HepG2 (cell line): ENCODE results near the gene CLASRP. TPM values are rescaled to one million over a fixed set of nuclear protein-coding genes. Genes with fewer than 3 reads are reported as not detected.

Source experiments
- AGO2 ChIP-seq: fragments of 200-400 bp; formaldehyde crosslinking; optimal IDR thresholded peaks from 2 replicates; pipeline ENCODE3; 2017; ENCODE audit warnings: mild to moderate bottlenecking, low read depth, low read length, moderate library complexity
- EHMT2 ChIP-seq: fragments of 200-600 bp; sonication (generic); IDR thresholded peaks from 2 replicates; pipeline ENCODE4 v1.7.0; 2017; ENCODE audit warnings: antibody characterized with exemption, low read depth, low read length, borderline replicate concordance
- GABPB1 ChIP-seq: IDR thresholded peaks from 2 replicates; pipeline ENCODE4 v1.6.1; 2016; ENCODE audit warnings: mild to moderate bottlenecking, missing genetic modification reagents, moderate library complexity, missing compliant biosample characterization
- SATB2 ChIP-seq: sonication (generic); formaldehyde crosslinking; IDR thresholded peaks from 2 replicates; pipeline ENCODE4 v1.5.0; 2020; ENCODE audit warnings: missing genetic modification reagents
- TBL1XR1 ChIP-seq: fragments of 150-350 bp; IDR thresholded peaks from 2 replicates; pipeline ENCODE4 v1.6.1; 2014; ENCODE audit warnings: borderline replicate concordance, low read length; ENCODE audit not compliant: partially characterized antibody
- ZNF282 ChIP-seq: fragments of 450-650 bp; IDR thresholded peaks from 2 replicates; pipeline ENCODE4 v1.6.1; 2018; ENCODE audit not compliant: partially characterized antibody
- ZNF792 ChIP-seq: IDR thresholded peaks from 2 replicates; pipeline ENCODE4 v1.6.1; 2016
- polyA plus RNA-seq, 8 experiments: library from polyadenylated mRNA; depleted of rRNA in 3 of 8; stranded (reverse) in 7 of 8; unstranded in 1 of 8; fragments of >200 nt; fragmentation: Illumina TruSeq in 4 of 8; extraction: Trizol in 4 of 8; gene quantifications; 2 replicates each; pipeline versions ENCODE4 v1.2.1 to v1.2.3, GENCODE V29; 2011 to 2016; ENCODE audit warnings: low read depth in 4 of 8, missing spikeins in 1 of 8, mixed read lengths in 1 of 8; ENCODE audit not compliant: insufficient read depth in 1 of 8
- total RNA-seq, 5 experiments: library from RNA; depleted of rRNA; stranded (reverse); fragments of >200 nt; fragmentation: Illumina TruSeq; extraction: Trizol; gene quantifications; 2 replicates each; pipeline ENCODE4 v1.2.3, GENCODE V29; 2016; ENCODE audit warnings: low read depth in 1 of 5
- TF ChIP-seq, protein P1 (sequence below): sonication (generic); formaldehyde crosslinking; IDR thresholded peaks from 2 replicates; pipeline ENCODE4 v1.4.0; 2020; ENCODE audit warnings: missing genetic modification reagents, mild to moderate bottlenecking, borderline replicate concordance
- TF ChIP-seq, protein P2 (sequence below): sonication (generic); formaldehyde crosslinking; IDR thresholded peaks from 2 replicates; pipeline ENCODE4 v1.8.1; 2023; ENCODE audit warnings: mild to moderate bottlenecking, missing genetic modification reagents, borderline replicate concordance
- TF ChIP-seq, protein P3 (sequence below): sonication (generic); formaldehyde crosslinking; IDR thresholded peaks from 2 replicates; pipeline ENCODE4 v1.4.0; 2020; ENCODE audit warnings: mild to moderate bottlenecking, missing genetic modification reagents
- TF ChIP-seq, protein P4 (sequence below): sonication (generic); formaldehyde crosslinking; IDR thresholded peaks from 2 replicates; pipeline ENCODE4 v1.5.1; 2020; ENCODE audit warnings: missing genetic modification reagents, mild to moderate bottlenecking, borderline replicate concordance
- TF ChIP-seq, protein P5 (sequence below): sonication (generic); formaldehyde crosslinking; IDR thresholded peaks from 2 replicates; pipeline ENCODE4 v1.4.0; 2020; ENCODE audit warnings: mild to moderate bottlenecking, missing genetic modification reagents
- TF ChIP-seq, protein P6 (sequence below): sonication (generic); formaldehyde crosslinking; IDR thresholded peaks from 2 replicates; pipeline ENCODE4 v1.9.0; 2021; ENCODE audit warnings: mild to moderate bottlenecking, missing genetic modification reagents

Gene CLASRP
- total and polyA plus RNA-seq, 2 of the 13 experiments (the other 11 are each of a cell fraction or from before 2014, with no cell fraction given): 32.0 to 51.4 TPM

DNA sequence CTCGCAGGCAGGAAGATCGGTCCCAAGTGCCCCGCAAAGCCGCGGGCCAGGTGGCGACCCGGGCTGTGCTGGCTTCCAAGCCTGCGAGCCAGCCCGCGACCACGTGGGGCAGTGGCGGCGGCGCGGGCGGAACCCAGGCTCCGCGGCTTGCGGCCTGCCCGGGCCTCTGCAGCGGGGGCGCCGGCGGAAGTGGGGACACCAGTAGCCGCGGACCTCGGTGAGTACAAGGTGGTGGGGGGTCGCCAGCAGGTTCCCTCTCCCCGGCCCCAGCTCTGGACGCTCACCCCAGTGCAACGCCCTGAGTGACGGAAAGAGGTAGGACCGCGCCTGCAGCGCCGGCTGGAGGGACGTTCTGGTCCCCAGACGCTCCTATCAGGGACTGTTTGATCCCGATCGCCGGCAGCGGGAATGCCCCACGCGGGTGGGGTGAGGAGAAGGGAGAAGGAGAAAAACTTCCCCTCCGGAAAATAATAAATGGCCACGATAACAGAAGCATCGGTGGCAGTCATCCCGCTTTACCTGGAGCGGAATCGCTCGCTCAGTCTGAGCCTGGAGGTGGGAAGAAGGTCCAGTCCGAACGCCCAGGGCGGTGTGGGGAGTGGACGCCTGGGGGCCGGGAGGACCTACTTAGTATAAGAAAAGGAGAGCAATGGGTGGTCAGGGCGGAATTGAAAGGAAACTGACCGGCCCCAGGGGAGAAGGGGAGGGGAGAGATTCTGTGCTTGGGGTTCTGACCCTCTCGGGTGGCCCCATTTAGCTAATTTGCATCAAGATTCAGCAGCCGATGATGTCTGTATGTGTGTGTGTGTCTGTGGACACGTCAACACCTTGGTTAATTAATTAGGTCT is 40.4 kb downstream of the CLASRP start, which contains the start of gene GEMIN7 (continued):
- TF ChIP-seq, protein P1, sequence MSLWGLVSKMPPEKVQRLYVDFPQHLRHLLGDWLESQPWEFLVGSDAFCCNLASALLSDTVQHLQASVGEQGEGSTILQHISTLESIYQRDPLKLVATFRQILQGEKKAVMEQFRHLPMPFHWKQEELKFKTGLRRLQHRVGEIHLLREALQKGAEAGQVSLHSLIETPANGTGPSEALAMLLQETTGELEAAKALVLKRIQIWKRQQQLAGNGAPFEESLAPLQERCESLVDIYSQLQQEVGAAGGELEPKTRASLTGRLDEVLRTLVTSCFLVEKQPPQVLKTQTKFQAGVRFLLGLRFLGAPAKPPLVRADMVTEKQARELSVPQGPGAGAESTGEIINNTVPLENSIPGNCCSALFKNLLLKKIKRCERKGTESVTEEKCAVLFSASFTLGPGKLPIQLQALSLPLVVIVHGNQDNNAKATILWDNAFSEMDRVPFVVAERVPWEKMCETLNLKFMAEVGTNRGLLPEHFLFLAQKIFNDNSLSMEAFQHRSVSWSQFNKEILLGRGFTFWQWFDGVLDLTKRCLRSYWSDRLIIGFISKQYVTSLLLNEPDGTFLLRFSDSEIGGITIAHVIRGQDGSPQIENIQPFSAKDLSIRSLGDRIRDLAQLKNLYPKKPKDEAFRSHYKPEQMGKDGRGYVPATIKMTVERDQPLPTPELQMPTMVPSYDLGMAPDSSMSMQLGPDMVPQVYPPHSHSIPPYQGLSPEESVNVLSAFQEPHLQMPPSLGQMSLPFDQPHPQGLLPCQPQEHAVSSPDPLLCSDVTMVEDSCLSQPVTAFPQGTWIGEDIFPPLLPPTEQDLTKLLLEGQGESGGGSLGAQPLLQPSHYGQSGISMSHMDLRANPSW: no peak; the same call in 1 of the 2 replicates
- TF ChIP-seq EHMT2 (no peak), ZNF282 (no peak), AGO2 (peak; percentile 59), SATB2 (CRISPR knock-in tag) (peak; percentile 97; the same call in 1 of the 2 replicates), ZNF792 (CRISPR knock-in tag) (peak; percentile 89), GABPB1 (peak; percentile 98), TBL1XR1 (no peak)
- TF ChIP-seq, protein P2, sequence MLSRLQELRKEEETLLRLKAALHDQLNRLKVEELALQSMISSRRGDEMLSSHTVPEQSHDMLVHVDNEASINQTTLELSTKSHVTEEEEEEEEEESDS: no peak; the same call in 1 of the 2 replicates
- TF ChIP-seq, protein P3, sequence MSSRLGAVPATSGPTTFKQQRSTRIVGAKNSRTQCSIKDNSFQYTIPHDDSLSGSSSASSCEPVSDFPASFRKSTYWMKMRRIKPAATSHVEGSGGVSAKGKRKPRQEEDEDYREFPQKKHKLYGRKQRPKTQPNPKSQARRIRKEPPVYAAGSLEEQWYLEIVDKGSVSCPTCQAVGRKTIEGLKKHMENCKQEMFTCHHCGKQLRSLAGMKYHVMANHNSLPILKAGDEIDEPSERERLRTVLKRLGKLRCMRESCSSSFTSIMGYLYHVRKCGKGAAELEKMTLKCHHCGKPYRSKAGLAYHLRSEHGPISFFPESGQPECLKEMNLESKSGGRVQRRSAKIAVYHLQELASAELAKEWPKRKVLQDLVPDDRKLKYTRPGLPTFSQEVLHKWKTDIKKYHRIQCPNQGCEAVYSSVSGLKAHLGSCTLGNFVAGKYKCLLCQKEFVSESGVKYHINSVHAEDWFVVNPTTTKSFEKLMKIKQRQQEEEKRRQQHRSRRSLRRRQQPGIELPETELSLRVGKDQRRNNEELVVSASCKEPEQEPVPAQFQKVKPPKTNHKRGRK (CRISPR knock-in tag): no peak
- TF ChIP-seq, protein P4, sequence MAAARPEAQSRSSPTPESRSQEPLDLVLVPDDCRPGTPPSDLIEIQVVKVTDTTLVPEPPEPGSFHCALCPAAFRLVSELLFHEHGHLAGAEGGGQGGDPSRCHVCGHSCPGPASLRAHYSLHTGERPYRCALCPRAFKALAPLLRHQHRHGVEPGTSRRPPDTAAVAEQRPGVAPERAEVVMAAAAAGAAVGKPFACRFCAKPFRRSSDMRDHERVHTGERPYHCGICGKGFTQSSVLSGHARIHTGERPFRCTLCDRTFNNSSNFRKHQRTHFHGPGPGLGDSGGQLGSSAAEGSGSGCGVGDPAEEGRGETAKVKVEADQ (CRISPR knock-in tag): peak; percentile 98
- TF ChIP-seq, protein P5, sequence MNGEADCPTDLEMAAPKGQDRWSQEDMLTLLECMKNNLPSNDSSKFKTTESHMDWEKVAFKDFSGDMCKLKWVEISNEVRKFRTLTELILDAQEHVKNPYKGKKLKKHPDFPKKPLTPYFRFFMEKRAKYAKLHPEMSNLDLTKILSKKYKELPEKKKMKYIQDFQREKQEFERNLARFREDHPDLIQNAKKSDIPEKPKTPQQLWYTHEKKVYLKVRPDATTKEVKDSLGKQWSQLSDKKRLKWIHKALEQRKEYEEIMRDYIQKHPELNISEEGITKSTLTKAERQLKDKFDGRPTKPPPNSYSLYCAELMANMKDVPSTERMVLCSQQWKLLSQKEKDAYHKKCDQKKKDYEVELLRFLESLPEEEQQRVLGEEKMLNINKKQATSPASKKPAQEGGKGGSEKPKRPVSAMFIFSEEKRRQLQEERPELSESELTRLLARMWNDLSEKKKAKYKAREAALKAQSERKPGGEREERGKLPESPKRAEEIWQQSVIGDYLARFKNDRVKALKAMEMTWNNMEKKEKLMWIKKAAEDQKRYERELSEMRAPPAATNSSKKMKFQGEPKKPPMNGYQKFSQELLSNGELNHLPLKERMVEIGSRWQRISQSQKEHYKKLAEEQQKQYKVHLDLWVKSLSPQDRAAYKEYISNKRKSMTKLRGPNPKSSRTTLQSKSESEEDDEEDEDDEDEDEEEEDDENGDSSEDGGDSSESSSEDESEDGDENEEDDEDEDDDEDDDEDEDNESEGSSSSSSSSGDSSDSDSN: peak; percentile 82
- TF ChIP-seq, protein P6, sequence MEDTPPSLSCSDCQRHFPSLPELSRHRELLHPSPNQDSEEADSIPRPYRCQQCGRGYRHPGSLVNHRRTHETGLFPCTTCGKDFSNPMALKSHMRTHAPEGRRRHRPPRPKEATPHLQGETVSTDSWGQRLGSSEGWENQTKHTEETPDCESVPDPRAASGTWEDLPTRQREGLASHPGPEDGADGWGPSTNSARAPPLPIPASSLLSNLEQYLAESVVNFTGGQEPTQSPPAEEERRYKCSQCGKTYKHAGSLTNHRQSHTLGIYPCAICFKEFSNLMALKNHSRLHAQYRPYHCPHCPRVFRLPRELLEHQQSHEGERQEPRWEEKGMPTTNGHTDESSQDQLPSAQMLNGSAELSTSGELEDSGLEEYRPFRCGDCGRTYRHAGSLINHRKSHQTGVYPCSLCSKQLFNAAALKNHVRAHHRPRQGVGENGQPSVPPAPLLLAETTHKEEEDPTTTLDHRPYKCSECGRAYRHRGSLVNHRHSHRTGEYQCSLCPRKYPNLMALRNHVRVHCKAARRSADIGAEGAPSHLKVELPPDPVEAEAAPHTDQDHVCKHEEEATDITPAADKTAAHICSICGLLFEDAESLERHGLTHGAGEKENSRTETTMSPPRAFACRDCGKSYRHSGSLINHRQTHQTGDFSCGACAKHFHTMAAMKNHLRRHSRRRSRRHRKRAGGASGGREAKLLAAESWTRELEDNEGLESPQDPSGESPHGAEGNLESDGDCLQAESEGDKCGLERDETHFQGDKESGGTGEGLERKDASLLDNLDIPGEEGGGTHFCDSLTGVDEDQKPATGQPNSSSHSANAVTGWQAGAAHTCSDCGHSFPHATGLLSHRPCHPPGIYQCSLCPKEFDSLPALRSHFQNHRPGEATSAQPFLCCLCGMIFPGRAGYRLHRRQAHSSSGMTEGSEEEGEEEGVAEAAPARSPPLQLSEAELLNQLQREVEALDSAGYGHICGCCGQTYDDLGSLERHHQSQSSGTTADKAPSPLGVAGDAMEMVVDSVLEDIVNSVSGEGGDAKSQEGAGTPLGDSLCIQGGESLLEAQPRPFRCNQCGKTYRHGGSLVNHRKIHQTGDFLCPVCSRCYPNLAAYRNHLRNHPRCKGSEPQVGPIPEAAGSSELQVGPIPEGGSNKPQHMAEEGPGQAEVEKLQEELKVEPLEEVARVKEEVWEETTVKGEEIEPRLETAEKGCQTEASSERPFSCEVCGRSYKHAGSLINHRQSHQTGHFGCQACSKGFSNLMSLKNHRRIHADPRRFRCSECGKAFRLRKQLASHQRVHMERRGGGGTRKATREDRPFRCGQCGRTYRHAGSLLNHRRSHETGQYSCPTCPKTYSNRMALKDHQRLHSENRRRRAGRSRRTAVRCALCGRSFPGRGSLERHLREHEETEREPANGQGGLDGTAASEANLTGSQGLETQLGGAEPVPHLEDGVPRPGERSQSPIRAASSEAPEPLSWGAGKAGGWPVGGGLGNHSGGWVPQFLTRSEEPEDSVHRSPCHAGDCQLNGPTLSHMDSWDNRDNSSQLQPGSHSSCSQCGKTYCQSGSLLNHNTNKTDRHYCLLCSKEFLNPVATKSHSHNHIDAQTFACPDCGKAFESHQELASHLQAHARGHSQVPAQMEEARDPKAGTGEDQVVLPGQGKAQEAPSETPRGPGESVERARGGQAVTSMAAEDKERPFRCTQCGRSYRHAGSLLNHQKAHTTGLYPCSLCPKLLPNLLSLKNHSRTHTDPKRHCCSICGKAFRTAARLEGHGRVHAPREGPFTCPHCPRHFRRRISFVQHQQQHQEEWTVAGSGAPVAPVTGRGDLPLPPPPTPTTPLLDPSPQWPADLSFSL (CRISPR knock-in tag): no peak
